8988T (cell line): ENCODE measurements around the gene GALNT18.

ENCODE experiments used
- DNase-seq: peaks from one replicate; pipeline ENCODE4 v3.0.0; 2011

Gene GALNT18

DNA sequence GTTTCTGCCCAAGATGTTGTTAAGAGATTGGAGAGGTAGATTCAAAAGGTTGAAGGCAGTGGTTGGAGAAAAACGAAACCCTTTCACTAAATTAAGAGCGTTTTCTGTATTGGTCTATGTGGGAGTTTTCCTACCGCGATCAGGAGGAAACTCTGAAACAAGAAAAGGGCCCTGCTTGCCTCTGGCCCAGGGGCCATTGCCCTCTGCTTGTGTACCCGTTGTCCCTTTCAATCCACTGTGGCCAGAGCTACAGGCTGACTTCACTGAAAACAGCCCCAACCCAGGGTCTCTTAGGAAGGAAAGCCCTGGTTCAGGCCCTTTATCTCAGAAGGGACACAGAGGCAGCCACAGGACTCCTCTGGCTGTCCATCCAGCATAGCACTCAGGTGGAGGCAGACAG is 367.8 kb downstream of the GALNT18 start:
- DNase-seq, result no peak

DNA sequence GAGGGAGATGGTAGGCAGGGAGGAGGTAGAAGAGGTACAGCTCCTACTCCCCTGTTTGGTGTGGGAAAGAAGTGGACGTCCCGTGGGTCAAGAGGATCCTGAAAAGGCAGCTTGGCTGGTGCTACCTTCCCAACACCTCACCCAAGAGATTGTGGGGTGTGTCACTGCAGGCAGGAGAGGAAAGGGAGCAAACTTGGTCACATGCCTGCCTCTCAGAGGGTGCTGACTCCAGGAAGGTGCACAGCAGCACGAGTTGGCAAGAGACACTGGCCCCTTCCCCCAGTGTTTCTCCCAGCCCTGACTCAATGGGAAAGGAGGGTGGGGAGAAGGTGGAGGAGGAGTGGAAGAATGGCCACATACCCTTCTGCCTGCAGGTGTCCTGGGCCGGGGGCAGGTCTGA is 368.3 kb downstream of the GALNT18 start:
- no peak for DNase-seq

DNA sequence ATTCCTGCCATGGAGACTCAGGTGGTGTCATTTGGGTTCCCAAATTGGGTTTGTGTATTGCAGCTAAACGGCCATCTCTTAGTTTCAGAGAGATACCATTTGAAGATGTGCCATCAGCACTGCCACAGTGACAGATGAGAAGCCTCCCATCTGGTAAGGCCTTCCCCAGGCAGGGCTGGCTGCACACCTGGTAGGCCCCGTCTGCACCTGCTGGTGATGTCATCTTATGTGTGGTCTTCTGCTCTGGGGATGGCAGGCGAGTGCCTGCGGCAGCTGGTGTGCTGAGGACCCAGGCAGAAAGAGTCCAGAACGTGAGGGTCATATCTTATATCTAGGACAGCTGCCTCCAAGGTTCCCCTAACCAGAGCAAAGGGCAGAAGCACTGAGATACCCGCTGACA is 369.4 kb downstream of the GALNT18 start:
- DNase-seq, result no peak

DNA sequence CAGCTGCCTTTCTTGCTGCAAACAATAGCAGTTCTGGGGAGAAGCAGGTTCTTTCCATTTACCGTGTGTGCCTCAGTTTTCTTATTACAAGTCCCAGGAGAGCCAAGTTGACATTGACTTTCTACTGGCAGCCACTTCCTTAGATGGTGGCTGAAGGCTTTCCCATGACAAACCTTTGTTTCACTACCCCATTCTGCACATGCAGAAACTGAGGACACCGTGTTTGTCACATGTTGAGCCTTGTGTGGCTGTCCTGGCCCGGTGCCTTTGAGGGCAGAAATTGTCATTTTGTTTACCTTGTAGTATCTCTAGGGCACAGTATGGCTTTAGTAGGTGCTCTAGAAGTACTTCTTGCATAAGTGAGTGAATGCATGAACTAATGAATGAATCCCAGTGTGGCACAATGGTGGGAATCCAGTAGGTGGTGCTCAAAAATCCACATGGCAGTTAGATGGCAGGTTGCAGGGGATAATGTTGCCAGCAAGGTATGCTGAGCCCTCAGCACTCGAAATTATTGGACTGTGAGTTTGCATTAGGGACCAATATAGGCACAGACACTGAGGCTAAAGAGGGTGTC is 370.3 kb downstream of the GALNT18 start:
- DNase-seq, result no peak

DNA sequence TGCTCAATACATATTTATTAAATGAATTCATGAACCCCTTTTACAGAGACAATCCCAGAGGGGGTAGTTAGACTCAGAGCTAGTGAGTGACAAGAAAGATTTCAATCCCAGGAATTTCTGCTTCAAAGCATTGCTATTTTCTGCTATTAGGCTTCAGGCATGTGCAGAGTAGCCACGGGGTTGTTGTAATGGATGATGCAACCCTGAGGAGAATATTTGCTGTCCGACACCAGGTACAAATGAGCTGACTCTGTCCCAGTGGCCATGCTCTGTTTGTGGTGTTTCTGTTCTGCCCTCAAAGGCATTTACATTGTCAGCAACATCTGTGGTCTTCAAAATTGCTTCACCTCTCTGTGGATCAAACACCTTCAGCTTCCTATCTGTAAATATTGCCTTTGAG is 371.3 kb downstream of the GALNT18 start:
- DNase-seq, result no peak

DNA sequence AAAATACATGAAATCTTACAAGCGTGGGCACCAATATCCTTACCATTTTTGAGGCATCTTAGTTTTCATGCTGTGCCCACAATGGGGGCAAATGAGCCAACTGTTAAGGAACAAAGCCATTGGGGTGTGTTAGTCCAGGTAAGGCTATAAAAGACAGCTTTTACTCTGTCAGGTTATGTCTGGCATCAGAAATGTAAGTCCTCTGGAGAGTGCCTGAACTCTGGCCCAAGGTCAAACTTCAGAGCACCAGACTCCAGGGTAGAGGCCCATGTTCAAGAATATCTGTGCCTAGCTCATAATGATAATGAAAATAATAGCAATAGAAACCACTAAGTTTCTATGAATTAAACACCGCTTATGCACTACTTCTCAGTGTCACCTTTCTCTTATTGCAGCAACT is 374.2 kb downstream of the GALNT18 start:
- no peak for DNase-seq

DNA sequence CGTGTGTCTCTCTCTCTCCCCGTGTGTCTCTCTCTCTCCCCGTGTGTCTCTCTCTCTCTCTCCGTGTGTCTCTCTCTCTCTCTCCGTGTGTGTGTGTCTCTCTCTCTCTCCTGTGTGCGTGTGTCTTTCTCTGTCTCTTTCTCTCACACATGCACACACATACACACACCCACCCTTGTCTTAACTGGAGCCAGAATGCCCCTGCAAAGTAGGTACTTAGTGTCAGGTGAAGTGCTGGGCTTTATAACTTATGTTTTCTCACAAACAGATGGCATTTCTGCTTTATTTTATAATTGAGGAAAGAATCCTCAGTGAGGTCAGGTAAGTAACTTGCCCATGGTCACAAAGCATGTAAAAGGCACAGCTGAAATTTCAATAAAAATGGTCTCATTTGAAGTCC is 374.7 kb downstream of the GALNT18 start:
- no peak for DNase-seq

DNA sequence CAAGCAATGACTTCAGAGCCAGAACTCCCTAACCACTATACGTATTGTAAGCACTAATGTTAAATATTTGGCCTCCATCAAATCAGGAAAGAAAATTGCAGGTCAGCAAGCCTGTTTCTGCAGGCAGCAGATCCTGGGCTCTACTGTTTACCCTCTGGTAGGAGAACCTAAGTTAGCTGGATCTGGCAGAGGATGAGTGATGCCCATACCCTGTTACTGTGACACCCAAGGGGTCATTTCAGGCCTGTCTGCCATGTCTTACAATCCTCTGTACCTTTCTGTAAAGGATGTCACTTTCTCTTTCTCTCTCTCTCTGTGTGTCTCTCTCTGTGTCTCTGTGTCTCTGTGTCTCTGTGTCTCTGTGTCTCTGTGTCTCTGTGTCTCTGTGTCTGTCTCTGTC is 375.6 kb downstream of the GALNT18 start:
- no peak for DNase-seq

DNA sequence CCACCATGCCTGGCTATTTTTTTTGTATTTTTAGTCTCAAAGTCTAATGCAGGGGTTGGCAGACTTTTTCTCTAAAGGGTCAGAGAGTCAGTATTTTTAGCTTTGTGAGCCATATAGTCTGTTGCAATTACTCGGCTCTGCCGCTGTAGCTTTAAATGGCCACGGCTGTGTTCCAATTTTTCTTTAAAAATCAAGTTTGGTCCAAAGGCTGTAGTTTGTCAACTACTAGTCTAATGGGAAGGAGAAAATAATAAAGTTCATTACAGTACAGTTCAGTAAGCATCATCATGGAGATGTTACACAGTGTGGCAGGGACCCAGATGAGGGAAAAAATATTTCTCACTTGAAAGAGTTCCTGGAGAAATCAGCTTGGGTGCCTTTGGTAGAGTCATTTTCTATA is 376.4 kb downstream of the GALNT18 start:
- DNase-seq, result no peak

DNA sequence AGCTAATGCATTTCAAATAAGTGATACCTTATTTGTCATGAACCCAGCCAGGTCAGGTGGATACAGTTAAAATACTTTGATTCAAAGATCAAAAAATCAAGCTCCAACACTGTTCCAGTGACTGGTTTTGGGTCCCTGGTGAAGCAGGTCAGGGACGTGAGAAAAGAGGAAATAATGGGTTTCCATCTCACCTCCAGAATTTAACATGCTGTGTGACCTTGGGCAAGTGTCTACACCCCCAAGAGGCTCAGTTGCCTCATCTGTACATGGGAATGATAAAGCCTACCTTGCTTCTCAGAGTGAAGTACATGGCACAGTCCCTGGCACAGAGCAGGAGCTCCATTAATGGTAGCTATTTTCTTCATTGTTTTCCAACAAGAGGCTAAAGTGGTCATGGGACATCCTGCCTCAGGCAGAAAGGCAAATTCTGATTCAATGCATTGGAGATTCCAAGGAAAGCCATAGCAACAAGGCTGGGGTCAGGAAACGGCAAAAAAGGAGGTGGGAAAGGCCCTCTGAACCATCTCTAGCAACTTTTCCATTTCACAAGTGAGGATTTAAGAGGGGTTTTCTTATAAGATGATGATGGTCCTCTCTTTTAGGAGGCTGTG is 377.2 kb downstream of the GALNT18 start:
- no peak for DNase-seq

DNA sequence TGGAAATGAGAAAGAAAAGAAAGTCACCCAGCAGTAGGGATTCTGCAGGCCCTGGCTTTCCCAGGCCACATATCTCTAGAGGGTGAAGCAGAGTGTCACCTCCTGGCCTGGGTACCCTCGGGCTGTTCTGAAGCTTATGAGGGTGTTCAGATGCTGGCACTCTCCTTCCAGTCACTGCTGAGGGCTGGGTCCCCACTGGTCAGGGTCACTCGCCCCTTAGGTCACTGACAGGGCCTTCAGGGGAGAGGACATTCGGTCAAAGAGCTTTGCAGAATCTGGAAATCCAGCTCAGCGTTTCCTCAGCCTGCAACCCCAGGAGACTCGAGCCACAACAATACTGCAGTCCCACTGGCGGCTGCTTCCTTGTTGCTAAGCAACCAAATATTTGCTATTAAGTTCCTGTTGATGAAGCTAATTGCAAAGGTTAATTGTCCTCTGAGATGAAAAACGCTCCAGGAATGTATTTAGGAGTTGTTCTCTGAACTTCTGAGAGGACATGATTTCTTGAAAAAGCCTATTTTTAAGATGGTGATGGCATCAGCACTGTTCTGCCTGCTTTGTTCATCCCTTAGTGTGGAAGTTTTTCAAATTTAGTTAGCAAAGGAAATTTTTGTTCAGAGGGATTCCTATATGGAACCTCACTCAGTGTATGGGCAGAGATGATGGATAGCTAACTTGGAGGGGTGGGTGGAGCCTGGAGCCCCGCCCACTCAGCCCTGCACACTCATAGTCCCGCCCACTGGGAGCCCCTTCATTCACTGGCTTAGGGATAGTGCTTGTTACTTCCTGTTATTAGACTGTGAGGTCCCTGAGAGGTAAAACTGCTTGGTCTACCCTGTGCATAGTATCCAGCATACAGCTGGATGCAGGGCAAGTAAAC is 378.0 kb downstream of the GALNT18 start:
- no peak for DNase-seq

DNA sequence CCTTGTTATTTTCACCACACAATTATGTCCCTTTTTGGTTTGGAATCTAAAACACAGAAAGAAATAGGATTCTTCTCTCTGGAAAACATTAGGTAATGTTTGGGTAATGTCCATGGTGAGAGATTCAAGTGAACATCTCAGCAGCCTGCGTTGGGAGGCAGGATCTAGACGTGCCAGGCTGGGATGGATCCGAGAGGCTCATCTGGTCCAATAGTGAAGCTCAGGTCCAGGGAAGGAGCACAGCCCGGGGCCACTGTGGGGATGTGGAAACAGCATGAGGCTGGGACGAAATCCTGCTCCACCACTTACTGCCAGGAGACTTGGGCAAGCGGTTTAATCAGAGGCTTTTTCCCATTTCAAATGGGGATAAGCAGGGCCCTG is 378.6 kb downstream of the GALNT18 start:
- no peak for DNase-seq

DNA sequence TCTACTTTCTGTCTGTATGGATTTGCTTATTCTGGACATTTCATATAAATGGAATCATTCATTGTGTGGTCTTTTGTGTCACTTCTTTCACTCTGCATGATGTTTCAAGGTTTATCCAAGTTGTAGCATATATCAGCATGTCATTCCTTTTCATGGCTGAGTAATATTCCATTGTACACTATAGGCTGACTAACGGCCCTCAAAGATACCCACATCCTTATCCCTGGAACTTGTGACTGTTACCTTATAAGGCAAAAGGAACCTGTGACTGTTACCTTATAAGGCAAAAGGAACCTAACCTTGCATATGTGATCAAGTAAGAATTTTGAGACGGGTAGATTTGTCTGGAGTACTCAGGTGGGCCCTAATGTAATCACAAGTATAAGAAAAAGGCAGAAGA is 380.5 kb downstream of the GALNT18 start:
- DNase-seq, result no peak

DNA sequence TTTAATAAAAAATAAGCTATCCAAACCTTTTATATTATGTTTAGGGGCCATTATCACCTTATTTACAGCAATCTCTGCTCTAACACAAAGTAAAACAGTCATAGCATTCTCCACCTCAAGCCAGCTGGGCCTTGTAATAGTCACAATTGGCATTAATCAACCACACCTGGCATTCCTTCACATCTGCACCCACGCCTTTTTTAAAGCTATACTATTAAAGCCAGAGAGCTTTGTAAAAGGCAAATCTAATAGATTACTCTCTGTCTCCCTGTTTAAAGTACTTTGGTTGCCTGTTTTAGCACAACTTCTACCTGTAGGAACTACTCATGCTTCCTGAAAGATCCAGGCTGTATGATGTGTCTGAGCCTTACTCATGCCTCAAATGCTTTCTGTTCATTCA is 381.8 kb downstream of the GALNT18 start:
- DNase-seq, result no peak

DNA sequence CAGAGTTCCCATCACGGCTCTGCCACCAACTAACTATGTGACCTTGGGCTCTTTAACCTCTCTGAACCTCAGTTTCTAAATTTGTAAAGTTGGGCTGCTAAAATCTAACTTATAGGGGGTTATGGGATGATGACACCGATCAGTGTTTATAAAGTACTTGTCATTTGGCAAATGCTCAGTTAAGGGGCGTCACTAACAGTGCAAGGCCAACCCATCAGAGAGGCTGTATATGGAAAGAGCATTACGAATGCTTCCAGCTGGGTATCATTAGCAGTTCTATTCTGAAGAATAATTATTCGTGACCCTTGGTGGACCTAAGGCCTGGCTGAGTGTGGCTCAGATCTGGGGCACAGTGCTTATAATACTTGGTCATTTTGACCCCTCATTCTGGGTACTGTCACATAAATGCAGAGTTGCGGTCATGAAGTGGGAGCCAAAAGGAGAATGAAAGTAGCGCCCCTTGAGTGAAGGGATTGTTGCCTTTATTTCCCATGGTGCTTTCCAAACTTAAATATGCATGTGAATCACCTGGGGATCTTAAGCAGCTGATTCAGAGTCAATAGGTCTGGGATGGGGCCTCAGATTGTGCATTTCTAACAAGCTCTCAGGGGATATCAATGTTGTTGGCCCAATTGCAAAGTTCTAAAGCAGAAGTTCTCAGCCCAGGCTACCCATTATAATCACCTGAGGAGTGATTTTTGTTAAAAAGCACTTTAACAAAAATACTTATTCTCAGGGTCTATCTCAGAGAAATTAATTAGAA is 384.6 kb downstream of the GALNT18 start:
- DNase-seq, result no peak

DNA sequence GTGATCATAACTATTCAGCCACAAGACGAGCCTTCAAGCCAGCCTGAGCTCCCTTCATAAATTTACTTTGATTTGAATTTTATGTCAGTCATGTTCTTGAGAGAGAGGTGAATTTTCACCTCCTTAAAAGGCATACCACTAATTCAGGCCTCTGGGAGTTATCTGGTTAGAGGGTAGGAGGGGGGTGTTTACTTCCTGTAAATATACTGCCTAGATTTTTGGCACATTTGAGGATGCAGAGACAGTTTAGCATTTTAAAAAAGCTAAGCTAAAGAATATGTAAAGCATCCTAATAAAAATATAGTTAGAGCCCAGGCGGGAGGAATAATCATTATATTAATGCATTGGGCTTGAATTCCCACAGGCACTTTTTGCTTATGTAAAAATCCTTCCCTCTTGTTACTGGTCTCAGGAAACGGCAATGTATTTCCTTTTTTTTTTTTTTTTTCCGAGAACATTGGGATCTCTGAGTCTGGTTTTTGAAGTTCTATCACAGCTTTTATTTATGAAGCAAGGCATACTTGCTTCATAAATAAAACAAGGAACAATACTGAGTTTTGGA is 385.2 kb downstream of the GALNT18 start:
- no peak for DNase-seq

DNA sequence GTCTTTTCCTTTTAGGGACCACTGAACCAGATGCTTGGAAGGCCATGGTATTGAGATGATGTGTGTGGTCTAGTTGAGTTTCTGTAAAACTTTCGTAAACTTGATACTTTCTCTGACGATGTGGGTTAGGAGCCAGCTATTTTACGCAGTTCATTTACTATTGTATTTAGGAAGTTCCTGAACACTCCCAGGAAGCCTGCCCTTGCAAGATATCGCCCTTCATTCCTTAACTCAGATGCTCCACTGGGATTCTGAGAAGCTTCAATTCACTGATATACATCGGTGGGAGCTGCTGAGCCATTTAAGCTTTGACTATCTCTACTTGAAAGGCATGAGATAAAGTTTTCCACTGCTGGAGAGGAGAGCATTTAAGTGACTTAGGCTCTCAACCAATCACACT is 390.0 kb downstream of the GALNT18 start:
- no peak for DNase-seq

DNA sequence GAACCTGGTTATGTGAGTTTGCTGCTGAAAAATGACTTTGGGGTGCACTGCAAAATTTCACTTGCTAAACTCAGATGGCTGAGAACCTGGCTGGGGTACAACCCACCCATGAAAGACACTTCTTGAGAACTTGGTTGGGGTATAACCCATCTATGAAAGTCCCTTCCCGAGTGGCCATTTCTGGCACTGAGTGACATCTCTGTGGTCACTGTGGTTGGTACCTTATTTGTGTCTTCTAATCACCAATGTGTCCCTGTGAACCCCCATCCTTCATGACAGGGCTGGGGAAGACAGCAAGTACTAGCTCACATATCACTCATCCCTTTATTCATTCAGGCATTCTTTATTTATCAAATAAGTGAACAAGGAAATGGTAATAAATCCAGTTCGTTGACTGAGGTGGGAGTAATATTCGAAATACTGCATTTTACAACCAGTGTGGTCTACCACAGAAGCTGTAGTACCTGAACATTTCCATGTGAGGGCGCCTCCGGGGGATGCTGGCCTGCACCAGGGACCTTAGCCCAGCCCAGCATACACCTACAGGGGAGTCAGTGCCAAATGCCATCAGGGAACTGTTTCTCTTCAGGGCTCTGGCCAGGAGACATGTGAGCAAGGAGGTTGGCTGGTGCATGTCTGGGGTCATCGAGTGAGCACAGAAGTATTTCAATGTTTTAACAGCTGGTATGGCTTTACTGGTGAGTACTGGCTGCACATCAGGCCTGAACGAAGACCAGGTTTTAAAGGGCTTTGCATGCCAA is 390.8 kb downstream of the GALNT18 start:
- peak; percentile 57 for DNase-seq

DNA sequence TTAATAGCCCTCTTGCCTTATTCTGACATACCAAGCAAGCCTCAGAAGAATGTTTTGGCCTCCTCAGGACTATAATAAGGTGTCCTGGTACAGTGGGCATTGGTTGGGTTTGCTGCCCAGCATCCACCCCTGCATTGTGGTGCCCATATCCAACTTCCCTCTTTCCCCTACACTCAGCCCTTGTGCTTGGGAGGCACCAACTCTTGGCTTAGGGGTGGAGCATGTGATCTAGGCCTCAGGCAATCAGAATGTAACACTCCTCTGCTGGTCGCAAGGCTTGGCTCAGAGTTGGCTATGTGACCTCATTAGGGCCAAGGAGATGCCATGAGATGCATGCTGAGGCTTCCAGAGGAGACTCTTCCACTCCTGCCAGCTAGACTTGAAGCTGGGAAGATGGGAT is 391.7 kb downstream of the GALNT18 start:
- DNase-seq, result no peak

DNA sequence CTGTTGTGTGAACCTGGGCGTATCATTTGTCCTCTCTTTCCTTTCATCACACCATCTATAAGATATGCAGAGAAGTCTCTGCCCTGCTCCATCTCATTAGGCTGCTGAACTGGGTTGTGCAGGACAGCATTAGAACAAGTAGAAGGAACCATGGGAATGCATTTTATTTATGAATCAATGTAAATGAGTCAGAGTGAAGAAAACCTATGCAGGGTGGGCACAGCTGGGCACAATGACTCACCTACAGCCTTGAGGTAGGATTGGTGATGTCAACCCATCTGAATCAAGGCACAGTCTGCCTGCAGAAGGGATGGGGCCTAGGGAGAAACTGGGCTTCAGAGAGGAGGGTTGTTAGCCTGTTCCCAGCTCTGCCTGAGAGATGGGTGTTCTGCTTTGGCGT is 392.2 kb downstream of the GALNT18 start:
- no peak for DNase-seq

DNA sequence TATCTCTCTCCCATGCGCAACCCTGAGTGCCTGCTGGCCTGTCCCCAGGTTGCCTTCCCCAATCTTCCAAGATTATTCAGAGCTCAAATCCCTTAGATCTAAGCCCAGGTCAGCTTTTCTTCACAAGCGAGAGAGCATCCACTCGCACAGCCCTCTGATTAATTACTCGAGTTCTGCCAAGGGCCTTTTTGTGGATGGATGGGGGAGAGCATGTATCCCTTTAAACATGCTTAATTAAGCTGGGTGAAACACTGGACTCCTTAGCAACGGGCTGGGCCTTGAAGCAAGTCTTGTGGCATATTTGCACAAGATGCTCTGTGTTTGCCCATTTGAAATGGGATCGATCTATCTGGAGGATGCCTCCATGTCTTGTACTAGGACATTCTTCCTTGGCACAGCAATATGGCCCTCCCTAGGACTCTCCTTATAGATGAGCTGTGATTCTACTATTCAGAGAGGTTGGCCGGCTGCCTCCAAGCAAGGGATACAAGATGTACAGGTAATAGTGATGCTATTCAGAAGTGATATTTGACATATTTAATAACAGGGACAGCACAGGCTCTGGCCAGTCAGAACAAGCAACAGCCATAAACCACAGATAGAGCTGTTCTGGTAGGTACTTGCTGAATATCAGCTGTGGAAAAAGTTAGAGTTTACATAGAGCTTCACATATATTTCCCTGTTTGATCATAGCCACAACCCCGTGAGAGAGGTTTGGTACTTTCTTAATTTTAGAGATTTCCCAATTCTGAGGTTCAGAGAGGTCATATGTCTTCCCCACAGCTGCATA is 394.3 kb downstream of the GALNT18 start:
- no peak for DNase-seq
